ENCODE results near the gene C16orf74. TPM values are rescaled to one million over a fixed set of nuclear protein-coding genes. Genes with fewer than 3 reads are reported as not detected.

C16orf74 gene
- total RNA-seq, 4 donors from 2014 or later, result 1.3 TPM; not detected in 3

GRCh38 chr16:85668676-85669424, 82.0 kb downstream of the C16orf74 start:
- H3K36me3 ChIP-seq, result peaks cover 0 to 91% of the 10 kb centered on the region in 2 donors

GRCh38 chr16:85667841-85668413, 83.0 kb downstream of the C16orf74 start:
- Histone ChIP-seq H3K27me3 (no peaks in the 10 kb centered on the region), H3K36me3 (peaks cover 0 to 93% of the 10 kb centered on the region in 2 donors), H3K9me3 (no peaks in the 10 kb centered on the region), H3K27ac (no peak overlapping the region), H3K4me3 (no peak overlapping the region), H3K4me1 (peaks cover 7 to 14% of the 10 kb centered on the region in 2 donors)
- intact Hi-C loops (cut with DNase I; ENCODE audit: low total_unique reads), result no loop called here
- ATAC-seq (no peak), DNase-seq (no peak)
- in situ Hi-C loops (cut with MboI; ENCODE audit: low sequenced_read_pairs in 4 of 4), result loop anchor here in 1 of 4 donors (10.0 kb wide), 1 partner anchor 47 kb away; no protein-coding TSS in a partner anchor
- TF ChIP-seq CTCF (IDR thresholded peaks at IDR 0.05 in 4 of 5, conservative IDR thresholded peaks at IDR 0.05 in 1 of 5) (no peak), POLR2A (IDR thresholded peaks at IDR 0.05) (no peak)

More at GRCh38 chr16:85668676-85669424, 82.0 kb downstream of the C16orf74 start:
- Histone ChIP-seq H3K4me1 (peaks cover 4 to 16% of the 10 kb centered on the region in 2 donors), H3K9me3 (no peaks in the 10 kb centered on the region), H3K27ac (no peak overlapping the region), H3K4me3 (no peak overlapping the region), H3K27me3 (no peaks in the 10 kb centered on the region)
- in situ Hi-C loops (cut with MboI; ENCODE audit: low sequenced_read_pairs in 4 of 4) (loop anchor here in 1 of 4 donors (10.0 kb wide), 1 partner anchor 46 kb away; no protein-coding TSS in a partner anchor), intact Hi-C loops (cut with DNase I; ENCODE audit: low total_unique reads) (no loop called here)
- DNase-seq (no peak), ATAC-seq (no peak)
- TF ChIP-seq POLR2A (IDR thresholded peaks at IDR 0.05), result no peak

- H3K36me3 ChIP-seq, result peaks cover 0 to 89% of the 10 kb centered on the region in 2 donors
Measured at GRCh38 chr16:85667261-85667660, 83.6 kb downstream of the C16orf74 start.

GRCh38 chr16:85665929-85666328, 85.0 kb downstream of the C16orf74 start:
- no peak overlapping the region for H3K4me3 ChIP-seq
- TF ChIP-seq POLR2A (IDR thresholded peaks at IDR 0.05) (no peak), CTCF (IDR thresholded peaks at IDR 0.05 in 4 of 5, conservative IDR thresholded peaks at IDR 0.05 in 1 of 5) (no peak)
- no peak overlapping the region for H3K27ac ChIP-seq
- DNase-seq, result no peak
- H3K36me3 ChIP-seq, result peaks cover 0 to 90% of the 10 kb centered on the region in 2 donors
- in situ Hi-C loops (cut with MboI; ENCODE audit: low sequenced_read_pairs in 4 of 4) (loop anchor here in 1 of 4 donors (10.0 kb wide), 1 partner anchor 49 kb away; no protein-coding TSS in a partner anchor), intact Hi-C loops (cut with DNase I; ENCODE audit: low total_unique reads) (no loop called here)
- H3K4me1 ChIP-seq, result peaks cover 7 to 14% of the 10 kb centered on the region in 2 donors
- no peaks in the 10 kb centered on the region for H3K9me3 ChIP-seq
- ATAC-seq, result no peak
- H3K27me3 ChIP-seq, result no peaks in the 10 kb centered on the region

More at GRCh38 chr16:85667261-85667660, 83.6 kb downstream of the C16orf74 start:
- no peak overlapping the region for H3K4me3 ChIP-seq
- TF ChIP-seq CTCF (IDR thresholded peaks at IDR 0.05 in 4 of 5, conservative IDR thresholded peaks at IDR 0.05 in 1 of 5), result no peak
- no peak for TF ChIP-seq POLR2A (IDR thresholded peaks at IDR 0.05)
- intact Hi-C loops (cut with DNase I; ENCODE audit: low total_unique reads), result no loop called here
- no peak overlapping the region for H3K27ac ChIP-seq
- peaks cover 7 to 14% of the 10 kb centered on the region in 2 donors for H3K4me1 ChIP-seq
- in situ Hi-C loops (cut with MboI; ENCODE audit: low sequenced_read_pairs in 4 of 4), result loop anchor here in 1 of 4 donors (10.0 kb wide), 1 partner anchor 48 kb away; no protein-coding TSS in a partner anchor
- H3K27me3 ChIP-seq, result no peaks in the 10 kb centered on the region
- DNase-seq, result no peak
- no peaks in the 10 kb centered on the region for H3K9me3 ChIP-seq
- no peak for ATAC-seq

- intact Hi-C loops (cut with DNase I; ENCODE audit: low total_unique reads), result no loop called here
- Histone ChIP-seq H3K27ac (no peak overlapping the region), H3K4me1 (peaks cover 7 to 14% of the 10 kb centered on the region in 2 donors), H3K36me3 (peaks cover 0 to 85% of the 10 kb centered on the region in 2 donors), H3K27me3 (no peaks in the 10 kb centered on the region), H3K9me3 (no peaks in the 10 kb centered on the region), H3K4me3 (no peak overlapping the region)
- in situ Hi-C loops (cut with MboI; ENCODE audit: low sequenced_read_pairs in 4 of 4), result loop anchor here in 1 of 4 donors (10.0 kb wide), 1 partner anchor 49 kb away; no protein-coding TSS in a partner anchor
- ATAC-seq (no peak), DNase-seq (no peak)
- TF ChIP-seq CTCF (IDR thresholded peaks at IDR 0.05 in 4 of 5, conservative IDR thresholded peaks at IDR 0.05 in 1 of 5) (no peak), POLR2A (IDR thresholded peaks at IDR 0.05) (no peak)
Measured at GRCh38 chr16:85665373-85665740, 85.5 kb downstream of the C16orf74 start.

Measured in gastrocnemius medialis (tissue), 4 donors.